WERI-Rb-1 (cell line): ENCODE results near the gene UNC119.

ENCODE experiments used
- DNase-seq: peaks from one replicate; pipeline ENCODE4 v3.0.0-alpha.2; 2020
- H3K27ac ChIP-seq: fragments of 250-450 bp; sonication (Bioruptor Pico); 2 replicates; pipeline ENCODE4 v1.5.1; 2020; ENCODE audit warnings: mild to moderate bottlenecking, moderate library complexity
- H3K27me3 ChIP-seq: fragments of 250-450 bp; sonication (Bioruptor Pico); 2 replicates; pipeline ENCODE4 v1.5.1; 2021; ENCODE audit warnings: mild to moderate bottlenecking, low read depth, moderate library complexity; ENCODE audit not compliant: insufficient read depth, severe bottlenecking
- H3K36me3 ChIP-seq: fragments of 250-450 bp; sonication (Bioruptor Pico); 2 replicates; pipeline ENCODE4 v1.5.1; 2020; ENCODE audit warnings: mild to moderate bottlenecking, moderate library complexity
- H3K4me3 ChIP-seq: 2 replicates; pipeline ENCODE4 v1.5.1; 2011; ENCODE audit warnings: low read depth, mild to moderate bottlenecking, control low read depth, low read length
- H3K9me3 ChIP-seq: fragments of 250-450 bp; sonication (Bioruptor Pico); 2 replicates; pipeline ENCODE4 v1.5.1; 2021; ENCODE audit warnings: mild to moderate bottlenecking, moderate library complexity; ENCODE audit not compliant: severe bottlenecking
- CTCF ChIP-seq: IDR thresholded peaks from 2 replicates; pipeline ENCODE4 v1.5.1; 2011; ENCODE audit warnings: low read depth, mild to moderate bottlenecking, control low read depth, inconsistent platforms, low read length

The UNC119 gene

GRCh38 chr17:28553000-28553505 lies 629 bp upstream of the UNC119 start:
- H3K36me3 ChIP-seq: peaks cover 38% of the 10 kb centered on the region
- peak overlapping the region; percentile 50 for H3K27ac ChIP-seq
- DNase-seq: no peak
- TF ChIP-seq CTCF: no peak
- H3K4me3 ChIP-seq: no peak overlapping the region
- H3K9me3 ChIP-seq: no peaks in the 10 kb centered on the region
- no peaks in the 10 kb centered on the region for H3K27me3 ChIP-seq

- Histone ChIP-seq H3K36me3 (peaks cover 39% of the 10 kb centered on the region), H3K4me3 (peak overlapping the region; percentile 77), H3K27me3 (no peaks in the 10 kb centered on the region), H3K9me3 (no peaks in the 10 kb centered on the region), H3K27ac (peak overlapping the region; percentile 90)
- no peak for TF ChIP-seq CTCF
- no peak for DNase-seq
Observed at GRCh38 chr17:28551421-28552175, 826 bp downstream of the UNC119 start.

- DNase-seq: no peak
- no peak overlapping the region for H3K27ac ChIP-seq
- peak overlapping the region; percentile 77 for H3K4me3 ChIP-seq
- H3K36me3 ChIP-seq: peaks cover 34% of the 10 kb centered on the region
- TF ChIP-seq CTCF: no peak
- no peaks in the 10 kb centered on the region for H3K9me3 ChIP-seq
- no peaks in the 10 kb centered on the region for H3K27me3 ChIP-seq
Observed at GRCh38 chr17:28550858-28551257, 1.6 kb downstream of the UNC119 start.

- no peak for TF ChIP-seq CTCF
- no peaks in the 10 kb centered on the region for H3K9me3 ChIP-seq
- H3K27ac ChIP-seq: peak overlapping the region; percentile 64
- DNase-seq: peak; percentile 93
- peaks cover 32% of the 10 kb centered on the region for H3K36me3 ChIP-seq
- H3K4me3 ChIP-seq: peak overlapping the region; percentile 18
- no peaks in the 10 kb centered on the region for H3K27me3 ChIP-seq
Observed at GRCh38 chr17:28549236-28550132, 2.9 kb downstream of the UNC119 start.

GRCh38 chr17:28548417-28549130 lies 3.9 kb downstream of the UNC119 start:
- no peak for DNase-seq
- H3K27ac ChIP-seq: no peak overlapping the region
- H3K9me3 ChIP-seq: no peaks in the 10 kb centered on the region
- no peak overlapping the region for H3K4me3 ChIP-seq
- no peak for TF ChIP-seq CTCF
- no peaks in the 10 kb centered on the region for H3K27me3 ChIP-seq
- peaks cover 23% of the 10 kb centered on the region for H3K36me3 ChIP-seq
